ENCODE measurements around the gene KRTAP10-1.
"Not testable (repeated sequence)": the region's sequence is repeated elsewhere in the genome, so short reads cannot be mapped to it uniquely, and the experiment has no call there.

The KRTAP10-1 gene

GRCh38 chr21:44576025-44576420 lies 36.0 kb upstream of the KRTAP10-1 start:
- H3K9me3 ChIP-seq (ENCODE audit: control insufficient read depth, low read length) = no peaks in the 10 kb centered on the region

GRCh38 chr21:44575307-44576024 lies 35.5 kb upstream of the KRTAP10-1 start:
- peaks cover 22% of the 10 kb centered on the region for H3K4me1 ChIP-seq (ENCODE audit: control insufficient read depth, insufficient read depth, low read length)
- H3K36me3 ChIP-seq (ENCODE audit: control insufficient read depth, insufficient read depth, low read length) = no peaks in the 10 kb centered on the region
- H3K9me3 ChIP-seq (ENCODE audit: control insufficient read depth, low read length) = no peaks in the 10 kb centered on the region

More at GRCh38 chr21:44576025-44576420, 36.0 kb upstream of the KRTAP10-1 start:
- Histone ChIP-seq H3K36me3 (ENCODE audit: control insufficient read depth, insufficient read depth, low read length) (no peaks in the 10 kb centered on the region), H3K4me1 (ENCODE audit: control insufficient read depth, insufficient read depth, low read length) (peaks cover 22% of the 10 kb centered on the region), H3K9ac (ENCODE audit: low read length) (no peak overlapping the region), H3K27me3 (ENCODE audit: control insufficient read depth, insufficient read depth, low read length) (peaks cover 7% of the 10 kb centered on the region), H3K4me3 (ENCODE audit: low read length) (no peak overlapping the region)

GRCh38 chr21:44574457-44575306 lies 34.7 kb upstream of the KRTAP10-1 start:
- no peak overlapping the region for H3K4me3 ChIP-seq (ENCODE audit: low read length)
- H3K27me3 ChIP-seq (ENCODE audit: control insufficient read depth, insufficient read depth, low read length) = peaks cover 7% of the 10 kb centered on the region
- H3K9ac ChIP-seq (ENCODE audit: low read length) = no peak overlapping the region

More at GRCh38 chr21:44575307-44576024, 35.5 kb upstream of the KRTAP10-1 start:
- no peak overlapping the region for H3K9ac ChIP-seq (ENCODE audit: low read length)
- H3K27me3 ChIP-seq (ENCODE audit: control insufficient read depth, insufficient read depth, low read length) = peaks cover 7% of the 10 kb centered on the region
- H3K4me3 ChIP-seq (ENCODE audit: low read length) = no peak overlapping the region

GRCh38 chr21:44573630-44574456 lies 33.8 kb upstream of the KRTAP10-1 start, which contains the start of gene KRTAP10-4:
KRTAP10-4 (plus strand) TSS chr21:44573729; CDS start chr21:44573759, 30 bp downstream.
- H3K4me1 ChIP-seq (ENCODE audit: control insufficient read depth, insufficient read depth, low read length) = peaks cover 22% of the 10 kb centered on the region
- not testable (repeated sequence) for H3K9me3 ChIP-seq (ENCODE audit: control insufficient read depth, low read length); H3K4me3 ChIP-seq (ENCODE audit: low read length); H3K9ac ChIP-seq (ENCODE audit: low read length); H3K27me3 ChIP-seq (ENCODE audit: control insufficient read depth, insufficient read depth, low read length); H3K36me3 ChIP-seq (ENCODE audit: control insufficient read depth, insufficient read depth, low read length)

More at GRCh38 chr21:44574457-44575306, 34.7 kb upstream of the KRTAP10-1 start:
- Histone ChIP-seq H3K36me3 (ENCODE audit: control insufficient read depth, insufficient read depth, low read length) (no peaks in the 10 kb centered on the region), H3K4me1 (ENCODE audit: control insufficient read depth, insufficient read depth, low read length) (peaks cover 22% of the 10 kb centered on the region), H3K9me3 (ENCODE audit: control insufficient read depth, low read length) (no peaks in the 10 kb centered on the region)

GRCh38 chr21:44572959-44573583 lies 33.1 kb upstream of the KRTAP10-1 start:
- Histone ChIP-seq H3K4me1 (ENCODE audit: control insufficient read depth, insufficient read depth, low read length) (peaks cover 22% of the 10 kb centered on the region), H3K36me3 (ENCODE audit: control insufficient read depth, insufficient read depth, low read length) (no peaks in the 10 kb centered on the region), H3K27me3 (ENCODE audit: control insufficient read depth, insufficient read depth, low read length) (peaks cover 7% of the 10 kb centered on the region), H3K9ac (ENCODE audit: low read length) (no peak overlapping the region), H3K9me3 (ENCODE audit: control insufficient read depth, low read length) (no peaks in the 10 kb centered on the region), H3K4me3 (ENCODE audit: low read length) (no peak overlapping the region)

- Histone ChIP-seq H3K4me1 (ENCODE audit: control insufficient read depth, insufficient read depth, low read length) (peaks cover 22% of the 10 kb centered on the region), H3K9ac (ENCODE audit: low read length) (no peak overlapping the region), H3K9me3 (ENCODE audit: control insufficient read depth, low read length) (no peaks in the 10 kb centered on the region), H3K4me3 (ENCODE audit: low read length) (no peak overlapping the region), H3K36me3 (ENCODE audit: control insufficient read depth, insufficient read depth, low read length) (no peaks in the 10 kb centered on the region), H3K27me3 (ENCODE audit: control insufficient read depth, insufficient read depth, low read length) (peaks cover 7% of the 10 kb centered on the region)
Observed at GRCh38 chr21:44571844-44572782, 32.1 kb upstream of the KRTAP10-1 start.

GRCh38 chr21:44571296-44571695 lies 31.3 kb upstream of the KRTAP10-1 start:
- Histone ChIP-seq H3K9me3 (ENCODE audit: control insufficient read depth, low read length) (no peaks in the 10 kb centered on the region), H3K4me3 (ENCODE audit: low read length) (no peak overlapping the region), H3K27me3 (ENCODE audit: control insufficient read depth, insufficient read depth, low read length) (peaks cover 7% of the 10 kb centered on the region), H3K36me3 (ENCODE audit: control insufficient read depth, insufficient read depth, low read length) (no peaks in the 10 kb centered on the region), H3K4me1 (ENCODE audit: control insufficient read depth, insufficient read depth, low read length) (peaks cover 22% of the 10 kb centered on the region), H3K9ac (ENCODE audit: low read length) (no peak overlapping the region)

GRCh38 chr21:44569861-44570517 lies 30.0 kb upstream of the KRTAP10-1 start:
- Histone ChIP-seq H3K27me3 (ENCODE audit: control insufficient read depth, insufficient read depth, low read length) (peaks cover 7% of the 10 kb centered on the region), H3K9me3 (ENCODE audit: control insufficient read depth, low read length) (no peaks in the 10 kb centered on the region), H3K9ac (ENCODE audit: low read length) (no peak overlapping the region), H3K36me3 (ENCODE audit: control insufficient read depth, insufficient read depth, low read length) (no peaks in the 10 kb centered on the region), H3K4me3 (ENCODE audit: low read length) (no peak overlapping the region), H3K4me1 (ENCODE audit: control insufficient read depth, insufficient read depth, low read length) (peaks cover 21% of the 10 kb centered on the region)

- Histone ChIP-seq H3K9ac (ENCODE audit: low read length) (no peak overlapping the region), H3K27me3 (ENCODE audit: control insufficient read depth, insufficient read depth, low read length) (peaks cover 4% of the 10 kb centered on the region), H3K36me3 (ENCODE audit: control insufficient read depth, insufficient read depth, low read length) (no peaks in the 10 kb centered on the region), H3K4me1 (ENCODE audit: control insufficient read depth, insufficient read depth, low read length) (peaks cover 13% of the 10 kb centered on the region), H3K9me3 (ENCODE audit: control insufficient read depth, low read length) (no peaks in the 10 kb centered on the region), H3K4me3 (ENCODE audit: low read length) (no peak overlapping the region)
Observed at GRCh38 chr21:44568667-44569556, 28.9 kb upstream of the KRTAP10-1 start.

GRCh38 chr21:44568261-44568660 lies 28.3 kb upstream of the KRTAP10-1 start:
- no peak overlapping the region for H3K4me3 ChIP-seq (ENCODE audit: low read length)
- H3K36me3 ChIP-seq (ENCODE audit: control insufficient read depth, insufficient read depth, low read length) = no peaks in the 10 kb centered on the region
- H3K9ac ChIP-seq (ENCODE audit: low read length) = no peak overlapping the region
- peaks cover 4% of the 10 kb centered on the region for H3K27me3 ChIP-seq (ENCODE audit: control insufficient read depth, insufficient read depth, low read length)
- H3K4me1 ChIP-seq (ENCODE audit: control insufficient read depth, insufficient read depth, low read length) = peaks cover 8% of the 10 kb centered on the region
- H3K9me3 ChIP-seq (ENCODE audit: control insufficient read depth, low read length) = no peaks in the 10 kb centered on the region
